Suprapubic skin (tissue), 4 donors: ENCODE measurements around the gene ZNF562.

Source experiments
- CTCF ChIP-seq, 2 donors: fragments of 200-600 bp in 1 of 2; fragments of 450-650 bp in 1 of 2; sonication (generic) in 1 of 2; IDR thresholded peaks; one replicate each; pipeline ENCODE4 v1.5.1; 2016 to 2019; ENCODE audit warnings: antibody characterized with exemption in 2 of 2, mild to moderate bottlenecking in 1 of 2, moderate library complexity in 1 of 2
- POLR2A ChIP-seq, 2 donors: fragments of 450-650 bp; IDR thresholded peaks; one replicate each; pipeline ENCODE4 v1.6.1; 2017; ENCODE audit warnings: antibody characterized with exemption in 2 of 2, mild to moderate bottlenecking in 2 of 2, moderate library complexity in 2 of 2
- POLR2AphosphoS5 ChIP-seq, 3 donors: sonication (generic); formaldehyde crosslinking; IDR thresholded peaks; one replicate each; pipeline ENCODE4 v1.6.1; 2017; ENCODE audit warnings: antibody characterized with exemption in 3 of 3

GRCh38 chr19:9702186-9702585, 27.3 kb upstream of the ZNF562 start:
- no peak for TF ChIP-seq POLR2AphosphoS5 (IDR thresholded peaks at IDR 0.05)
- TF ChIP-seq CTCF (IDR thresholded peaks at IDR 0.05), result no peak
- TF ChIP-seq POLR2A (IDR thresholded peaks at IDR 0.05), result no peak
